ENCODE data around the gene DAND5. TPM values are rescaled to one million over a fixed set of nuclear protein-coding genes. Genes with fewer than 3 reads are reported as not detected.

DAND5 gene
- total RNA-seq, 1 donor from 2014 or later, result not detected

DNA sequence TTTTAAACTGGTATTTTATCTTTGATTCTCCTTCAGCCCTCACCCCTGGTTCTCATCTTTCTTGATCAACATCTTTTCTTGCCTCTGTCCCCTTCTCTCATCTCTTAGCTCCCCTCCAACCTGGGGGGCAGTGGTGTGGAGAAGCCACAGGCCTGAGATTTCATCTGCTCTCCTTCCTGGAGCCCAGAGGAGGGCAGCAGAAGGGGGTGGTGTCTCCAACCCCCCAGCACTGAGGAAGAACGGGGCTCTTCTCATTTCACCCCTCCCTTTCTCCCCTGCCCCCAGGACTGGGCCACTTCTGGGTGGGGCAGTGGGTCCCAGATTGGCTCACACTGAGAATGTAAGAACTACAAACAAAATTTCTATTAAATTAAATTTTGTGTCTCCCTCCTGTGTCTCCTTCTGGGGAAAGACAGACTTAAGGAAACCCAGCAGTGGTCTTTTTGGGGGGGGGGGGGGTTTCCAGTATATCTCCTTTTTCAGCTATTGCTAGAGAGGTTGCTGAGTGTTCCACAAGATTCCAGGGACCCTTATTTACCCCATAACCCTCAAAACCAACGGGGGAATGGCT, 25.2 kb upstream of the DAND5 start:
- FAIRE-seq, result no peak
- Histone ChIP-seq H3K4me3 (ENCODE audit: low read depth, low read length) (no peak overlapping the region), H3K27me3 (ENCODE audit: control insufficient read depth, insufficient read depth, low read length) (no peaks in the 10 kb centered on the region), H3K36me3 (ENCODE audit: control insufficient read depth, insufficient read depth, low read length) (peaks cover 45% of the 10 kb centered on the region)
- no peak for DNase-seq (ENCODE audit: low read depth)
- TF ChIP-seq, protein P1, sequence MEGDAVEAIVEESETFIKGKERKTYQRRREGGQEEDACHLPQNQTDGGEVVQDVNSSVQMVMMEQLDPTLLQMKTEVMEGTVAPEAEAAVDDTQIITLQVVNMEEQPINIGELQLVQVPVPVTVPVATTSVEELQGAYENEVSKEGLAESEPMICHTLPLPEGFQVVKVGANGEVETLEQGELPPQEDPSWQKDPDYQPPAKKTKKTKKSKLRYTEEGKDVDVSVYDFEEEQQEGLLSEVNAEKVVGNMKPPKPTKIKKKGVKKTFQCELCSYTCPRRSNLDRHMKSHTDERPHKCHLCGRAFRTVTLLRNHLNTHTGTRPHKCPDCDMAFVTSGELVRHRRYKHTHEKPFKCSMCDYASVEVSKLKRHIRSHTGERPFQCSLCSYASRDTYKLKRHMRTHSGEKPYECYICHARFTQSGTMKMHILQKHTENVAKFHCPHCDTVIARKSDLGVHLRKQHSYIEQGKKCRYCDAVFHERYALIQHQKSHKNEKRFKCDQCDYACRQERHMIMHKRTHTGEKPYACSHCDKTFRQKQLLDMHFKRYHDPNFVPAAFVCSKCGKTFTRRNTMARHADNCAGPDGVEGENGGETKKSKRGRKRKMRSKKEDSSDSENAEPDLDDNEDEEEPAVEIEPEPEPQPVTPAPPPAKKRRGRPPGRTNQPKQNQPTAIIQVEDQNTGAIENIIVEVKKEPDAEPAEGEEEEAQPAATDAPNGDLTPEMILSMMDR (IDR thresholded peaks at IDR 0.05; ENCODE audit: insufficient read depth, low read length, severe bottlenecking), result no peak

DNA sequence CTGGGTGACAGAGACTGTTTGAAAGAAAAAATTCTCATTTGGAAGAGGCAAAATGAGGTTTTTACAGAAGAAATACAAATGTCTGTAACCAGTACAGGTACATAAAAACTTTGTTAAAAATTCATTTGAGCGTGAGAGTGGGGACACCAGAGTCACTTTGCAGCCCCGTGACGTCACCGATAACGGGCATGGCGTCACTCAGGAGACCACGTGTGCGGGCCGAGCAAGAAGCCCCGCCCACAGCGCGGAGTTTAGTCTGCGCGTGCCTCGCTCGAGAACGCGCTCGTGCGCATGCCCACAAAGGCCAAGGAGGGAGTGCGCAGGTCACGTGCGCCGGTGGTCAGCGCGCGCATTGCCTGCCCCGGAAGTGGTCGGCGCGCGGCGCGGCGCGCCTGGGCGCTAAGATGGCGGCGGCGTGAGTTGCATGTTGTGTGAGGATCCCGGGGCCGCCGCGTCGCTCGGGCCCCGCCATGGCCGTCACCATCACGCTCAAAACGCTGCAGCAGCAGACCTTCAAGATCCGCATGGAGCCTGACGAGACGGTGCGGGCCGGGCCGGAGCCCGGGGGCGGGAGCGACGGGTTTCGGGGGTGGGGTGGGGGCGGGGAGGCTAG, 23.8 kb upstream of the DAND5 start, which contains the start of gene RAD23A:
RAD23A (plus strand) TSS at position 384 of the 613 bp plus-strand sequence; CDS start at position 471, 87 bp downstream.
- TF ChIP-seq, protein P1 (IDR thresholded peaks at IDR 0.05; ENCODE audit: insufficient read depth, low read length, severe bottlenecking), result no peak
- DNase-seq (ENCODE audit: low read depth), result peak; percentile 90
- peak within 1 kb of the TSS; percentile 63 for H3K4me3 ChIP-seq (ENCODE audit: low read depth, low read length)
- no peaks in the 10 kb centered on the region for H3K27me3 ChIP-seq (ENCODE audit: control insufficient read depth, insufficient read depth, low read length)
- peaks cover 43% of the 10 kb centered on the region for H3K36me3 ChIP-seq (ENCODE audit: control insufficient read depth, insufficient read depth, low read length)
- FAIRE-seq, result no peak

DNA sequence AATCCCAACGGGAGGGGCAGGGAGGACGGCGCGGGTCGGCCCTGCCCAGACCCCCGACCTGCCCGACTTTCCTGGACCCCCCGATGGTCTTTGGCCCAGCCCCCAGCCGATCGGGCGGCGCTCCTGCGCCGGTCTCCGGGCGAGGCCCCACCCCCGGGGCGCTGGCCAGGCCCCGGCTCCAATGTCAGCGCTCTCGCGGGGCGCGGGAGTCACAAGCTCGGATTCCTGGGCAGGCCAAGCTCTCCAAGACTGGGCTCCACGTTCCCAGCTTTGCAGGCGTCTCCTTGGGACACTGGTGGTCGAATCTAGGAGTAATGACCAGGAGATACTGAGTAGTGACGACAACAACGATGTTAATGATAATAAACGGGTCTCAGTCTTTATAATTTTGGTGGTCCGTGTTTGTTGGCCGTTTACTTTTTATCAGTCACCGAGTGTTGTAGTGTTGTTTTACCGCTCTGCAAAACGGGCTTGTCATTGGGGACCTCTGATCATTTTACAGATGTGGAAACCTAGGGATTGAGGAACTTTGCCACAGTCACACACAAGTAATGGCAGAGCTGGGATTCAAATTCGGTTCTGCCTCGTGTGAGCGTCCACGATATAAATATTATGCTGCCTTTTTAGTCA, 23.2 kb upstream of the DAND5 start:
- TF ChIP-seq, protein P1 (IDR thresholded peaks at IDR 0.05; ENCODE audit: insufficient read depth, low read length, severe bottlenecking), result no peak
- Histone ChIP-seq H3K4me3 (ENCODE audit: low read depth, low read length) (peak overlapping the region; percentile 63), H3K27me3 (ENCODE audit: control insufficient read depth, insufficient read depth, low read length) (no peaks in the 10 kb centered on the region), H3K36me3 (ENCODE audit: control insufficient read depth, insufficient read depth, low read length) (peaks cover 38% of the 10 kb centered on the region)
- DNase-seq (ENCODE audit: low read depth) (peak; percentile 53), FAIRE-seq (no peak)

DNA sequence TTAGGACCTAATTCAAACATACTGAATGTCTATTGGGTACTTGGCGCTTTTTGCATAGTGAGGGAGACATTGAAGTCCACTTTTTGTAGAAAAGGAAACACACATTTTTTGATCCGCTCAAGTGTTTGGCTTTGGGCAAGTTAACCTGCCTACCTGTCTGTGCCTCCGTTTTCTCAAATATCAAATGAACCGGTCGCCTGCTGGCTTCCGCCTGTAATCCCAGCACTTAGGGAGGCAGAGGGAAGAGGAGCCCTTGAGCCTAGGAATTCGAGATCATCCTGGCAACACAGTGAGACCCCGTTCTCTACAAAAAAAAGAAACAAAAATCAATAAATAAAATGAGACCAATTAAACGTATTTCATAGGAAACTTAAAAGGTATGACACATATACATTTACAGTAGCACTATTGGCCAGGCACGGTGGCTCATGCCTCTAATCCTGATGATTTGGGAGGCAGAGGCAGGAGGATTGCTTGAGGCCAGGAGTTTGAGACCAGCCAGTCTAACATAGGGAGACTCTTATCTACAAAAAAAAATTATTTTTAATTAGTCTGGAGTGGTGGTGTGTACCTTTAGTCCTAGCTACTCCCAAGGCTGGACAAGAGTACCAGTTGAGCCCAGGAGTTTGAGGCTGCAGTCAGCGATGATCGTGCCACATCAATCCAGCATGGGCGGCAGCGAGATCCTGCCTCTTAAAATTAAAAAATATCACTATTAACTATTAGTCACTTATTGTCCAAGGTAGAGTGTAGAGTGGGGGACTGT, 22.5 kb upstream of the DAND5 start:
- Histone ChIP-seq H3K4me3 (ENCODE audit: low read depth, low read length) (peak overlapping the region; percentile 63), H3K36me3 (ENCODE audit: control insufficient read depth, insufficient read depth, low read length) (peaks cover 34% of the 10 kb centered on the region), H3K27me3 (ENCODE audit: control insufficient read depth, insufficient read depth, low read length) (no peaks in the 10 kb centered on the region)
- TF ChIP-seq, protein P1 (IDR thresholded peaks at IDR 0.05; ENCODE audit: insufficient read depth, low read length, severe bottlenecking), result no peak
- FAIRE-seq (no peak), DNase-seq (ENCODE audit: low read depth) (no peak)

DNA sequence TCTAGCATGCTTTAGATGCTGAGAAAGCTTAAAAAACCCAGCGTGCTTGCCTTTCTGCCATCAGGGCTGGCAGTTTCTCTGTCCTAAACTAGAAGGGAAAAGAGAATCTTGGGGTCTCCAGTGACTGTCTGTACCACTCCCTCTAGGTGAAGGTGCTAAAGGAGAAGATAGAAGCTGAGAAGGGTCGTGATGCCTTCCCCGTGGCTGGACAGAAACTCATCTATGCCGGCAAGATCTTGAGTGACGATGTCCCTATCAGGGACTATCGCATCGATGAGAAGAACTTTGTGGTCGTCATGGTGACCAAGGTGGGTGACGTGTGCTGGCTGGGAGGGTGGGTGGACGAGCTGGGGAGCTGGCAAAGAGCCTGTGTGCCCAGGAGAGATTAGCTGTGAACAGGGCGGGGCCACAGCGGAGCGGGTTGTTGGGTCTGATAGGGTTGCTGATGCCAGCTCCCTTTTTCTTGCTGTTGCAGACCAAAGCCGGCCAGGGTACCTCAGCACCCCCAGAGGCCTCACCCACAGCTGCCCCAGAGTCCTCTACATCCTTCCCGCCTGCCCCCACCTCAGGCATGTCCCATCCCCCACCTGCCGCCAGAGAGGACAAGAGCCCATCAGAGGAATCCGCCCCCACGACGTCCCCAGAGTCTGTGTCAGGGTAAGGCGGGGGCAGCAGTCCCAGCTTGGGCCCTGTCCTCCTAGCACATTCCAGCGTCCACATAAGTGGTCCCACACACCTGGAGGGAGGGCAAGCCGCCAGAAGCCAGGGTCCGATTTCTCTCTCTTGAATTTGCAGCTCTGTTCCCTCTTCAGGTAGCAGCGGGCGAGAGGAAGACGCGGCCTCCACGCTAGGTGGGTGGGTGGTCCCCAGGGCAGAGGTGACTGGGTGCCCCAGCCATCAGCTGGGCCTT, 21.4 kb upstream of the DAND5 start:
- TF ChIP-seq, protein P1 (IDR thresholded peaks at IDR 0.05; ENCODE audit: insufficient read depth, low read length, severe bottlenecking), result no peak
- DNase-seq (ENCODE audit: low read depth), result no peak
- no peak overlapping the region for H3K4me3 ChIP-seq (ENCODE audit: low read depth, low read length)
- H3K27me3 ChIP-seq (ENCODE audit: control insufficient read depth, insufficient read depth, low read length), result no peaks in the 10 kb centered on the region
- FAIRE-seq, result no peak
- H3K36me3 ChIP-seq (ENCODE audit: control insufficient read depth, insufficient read depth, low read length), result peaks cover 37% of the 10 kb centered on the region

All from bronchial epithelial cell (primary cell).